SK-N-SH treated with all-trans-retinoic acid at 6 μM for 48 hours (cell line): Measurements from ENCODE around the gene PRKCE.

ENCODE experiments used
- ATAC-seq: fragments of 200-7000 bp; cut with Tn5 transposase; 3 replicates; pipeline ENCODE4 v1.9.1; 2020; ENCODE audit warnings: mild to moderate bottlenecking, moderate library complexity
- ARNTL ChIP-seq: fragments of 450-650 bp; formaldehyde crosslinking; IDR thresholded peaks from 2 replicates; pipeline ENCODE4 v1.5.0; 2020; ENCODE audit warnings: low read depth, mild to moderate bottlenecking, moderate library complexity, borderline replicate concordance
- BACH2 ChIP-seq: fragments of 250-450 bp; sonication (Bioruptor Pico); IDR thresholded peaks from 2 replicates; pipeline ENCODE4 v1.9.0; 2021; ENCODE audit warnings: mild to moderate bottlenecking, borderline replicate concordance
- CSDC2 ChIP-seq: fragments of 250-450 bp; sonication (Bioruptor Pico); IDR thresholded peaks from 2 replicates; pipeline ENCODE4 v1.5.0; 2020; ENCODE audit warnings: mild to moderate bottlenecking, moderate library complexity
- ESRRG ChIP-seq: fragments of 250-450 bp; sonication (Bioruptor Pico); IDR thresholded peaks from 2 replicates; pipeline ENCODE4 v1.6.1; 2021; ENCODE audit warnings: mild to moderate bottlenecking
- GLIS3 ChIP-seq: fragments of 250-450 bp; sonication (Bioruptor Pico); IDR thresholded peaks from 2 replicates; pipeline ENCODE4 v1.5.0; 2020; ENCODE audit warnings: mild to moderate bottlenecking, moderate library complexity
- OSR1 ChIP-seq: fragments of 250-450 bp; sonication (Bioruptor Pico); IDR thresholded peaks from 2 replicates; pipeline ENCODE4 v1.8.0; 2022; ENCODE audit warnings: moderate library complexity, mild to moderate bottlenecking, inconsistent platforms
- PATZ1 ChIP-seq: fragments of 250-450 bp; sonication (Bioruptor Pico); IDR thresholded peaks from 2 replicates; pipeline ENCODE4 v1.8.0; 2020; ENCODE audit warnings: mild to moderate bottlenecking, moderate library complexity, borderline replicate concordance
- RARB ChIP-seq: fragments of 250-450 bp; sonication (Bioruptor Pico); IDR thresholded peaks from 2 replicates; pipeline ENCODE4 v1.8.0; 2021; ENCODE audit warnings: mild to moderate bottlenecking, moderate library complexity
- SNAI2 ChIP-seq: fragments of 250-450 bp; sonication (Bioruptor Pico); IDR thresholded peaks from 2 replicates; pipeline ENCODE4 v1.5.0; 2020; ENCODE audit warnings: mild to moderate bottlenecking, moderate library complexity
- TCF4 ChIP-seq: fragments of 250-450 bp; sonication (Bioruptor Pico); IDR thresholded peaks from 2 replicates; pipeline ENCODE4 v1.8.0; 2021; ENCODE audit warnings: mild to moderate bottlenecking, moderate library complexity, borderline replicate concordance
- ZC3H10 ChIP-seq: fragments of 250-450 bp; sonication (Bioruptor Pico); IDR thresholded peaks from 2 replicates; pipeline ENCODE4 v1.5.1; 2021; ENCODE audit warnings: mild to moderate bottlenecking, moderate library complexity
- ZFP3 ChIP-seq: fragments of 250-450 bp; sonication (Bioruptor Pico); IDR thresholded peaks from 2 replicates; pipeline ENCODE4 v1.5.0; 2020; ENCODE audit warnings: mild to moderate bottlenecking, moderate library complexity
- ZNF70 ChIP-seq: fragments of 450-650 bp; formaldehyde crosslinking; IDR thresholded peaks from 2 replicates; pipeline ENCODE4 v1.5.0; 2020; ENCODE audit warnings: mild to moderate bottlenecking, moderate library complexity
- TF ChIP-seq, protein P1 (sequence below): fragments of 250-450 bp; sonication (Bioruptor Pico); IDR thresholded peaks from 2 replicates; pipeline ENCODE4 v1.5.1; 2020; ENCODE audit warnings: low read depth, mild to moderate bottlenecking, moderate library complexity
- TF ChIP-seq, protein P2 (sequence below): fragments of 250-450 bp; sonication (Bioruptor Pico); IDR thresholded peaks from 2 replicates; pipeline ENCODE4 v1.5.0; 2020; ENCODE audit warnings: mild to moderate bottlenecking, moderate library complexity
- TF ChIP-seq, protein P3 (sequence below): fragments of 250-450 bp; sonication (Bioruptor Pico); IDR thresholded peaks from 2 replicates; pipeline ENCODE4 v1.5.1; 2021; ENCODE audit warnings: mild to moderate bottlenecking, moderate library complexity

PRKCE gene

GRCh38 chr2:45834372-45834771 is 182.9 kb downstream of the PRKCE start:
- ATAC-seq: no peak
- TF ChIP-seq, protein P1, sequence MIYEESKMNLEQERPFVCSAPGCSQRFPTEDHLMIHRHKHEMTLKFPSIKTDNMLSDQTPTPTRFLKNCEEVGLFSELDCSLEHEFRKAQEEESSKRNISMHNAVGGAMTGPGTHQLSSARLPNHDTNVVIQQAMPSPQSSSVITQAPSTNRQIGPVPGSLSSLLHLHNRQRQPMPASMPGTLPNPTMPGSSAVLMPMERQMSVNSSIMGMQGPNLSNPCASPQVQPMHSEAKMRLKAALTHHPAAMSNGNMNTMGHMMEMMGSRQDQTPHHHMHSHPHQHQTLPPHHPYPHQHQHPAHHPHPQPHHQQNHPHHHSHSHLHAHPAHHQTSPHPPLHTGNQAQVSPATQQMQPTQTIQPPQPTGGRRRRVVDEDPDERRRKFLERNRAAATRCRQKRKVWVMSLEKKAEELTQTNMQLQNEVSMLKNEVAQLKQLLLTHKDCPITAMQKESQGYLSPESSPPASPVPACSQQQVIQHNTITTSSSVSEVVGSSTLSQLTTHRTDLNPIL (CRISPR knock-in tag): no peak
- TF ChIP-seq CSDC2 (no peak), TCF4 (CRISPR knock-in tag) (no peak), OSR1 (CRISPR knock-in tag) (no peak), ZFP3 (CRISPR knock-in tag) (no peak), GLIS3 (CRISPR knock-in tag) (no peak), ZNF70 (CRISPR knock-in tag) (no peak)
- TF ChIP-seq, protein P2, sequence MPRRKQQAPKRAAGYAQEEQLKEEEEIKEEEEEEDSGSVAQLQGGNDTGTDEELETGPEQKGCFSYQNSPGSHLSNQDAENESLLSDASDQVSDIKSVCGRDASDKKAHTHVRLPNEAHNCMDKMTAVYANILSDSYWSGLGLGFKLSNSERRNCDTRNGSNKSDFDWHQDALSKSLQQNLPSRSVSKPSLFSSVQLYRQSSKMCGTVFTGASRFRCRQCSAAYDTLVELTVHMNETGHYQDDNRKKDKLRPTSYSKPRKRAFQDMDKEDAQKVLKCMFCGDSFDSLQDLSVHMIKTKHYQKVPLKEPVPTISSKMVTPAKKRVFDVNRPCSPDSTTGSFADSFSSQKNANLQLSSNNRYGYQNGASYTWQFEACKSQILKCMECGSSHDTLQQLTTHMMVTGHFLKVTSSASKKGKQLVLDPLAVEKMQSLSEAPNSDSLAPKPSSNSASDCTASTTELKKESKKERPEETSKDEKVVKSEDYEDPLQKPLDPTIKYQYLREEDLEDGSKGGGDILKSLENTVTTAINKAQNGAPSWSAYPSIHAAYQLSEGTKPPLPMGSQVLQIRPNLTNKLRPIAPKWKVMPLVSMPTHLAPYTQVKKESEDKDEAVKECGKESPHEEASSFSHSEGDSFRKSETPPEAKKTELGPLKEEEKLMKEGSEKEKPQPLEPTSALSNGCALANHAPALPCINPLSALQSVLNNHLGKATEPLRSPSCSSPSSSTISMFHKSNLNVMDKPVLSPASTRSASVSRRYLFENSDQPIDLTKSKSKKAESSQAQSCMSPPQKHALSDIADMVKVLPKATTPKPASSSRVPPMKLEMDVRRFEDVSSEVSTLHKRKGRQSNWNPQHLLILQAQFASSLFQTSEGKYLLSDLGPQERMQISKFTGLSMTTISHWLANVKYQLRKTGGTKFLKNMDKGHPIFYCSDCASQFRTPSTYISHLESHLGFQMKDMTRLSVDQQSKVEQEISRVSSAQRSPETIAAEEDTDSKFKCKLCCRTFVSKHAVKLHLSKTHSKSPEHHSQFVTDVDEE (CRISPR knock-in tag): no peak
- TF ChIP-seq, protein P3, sequence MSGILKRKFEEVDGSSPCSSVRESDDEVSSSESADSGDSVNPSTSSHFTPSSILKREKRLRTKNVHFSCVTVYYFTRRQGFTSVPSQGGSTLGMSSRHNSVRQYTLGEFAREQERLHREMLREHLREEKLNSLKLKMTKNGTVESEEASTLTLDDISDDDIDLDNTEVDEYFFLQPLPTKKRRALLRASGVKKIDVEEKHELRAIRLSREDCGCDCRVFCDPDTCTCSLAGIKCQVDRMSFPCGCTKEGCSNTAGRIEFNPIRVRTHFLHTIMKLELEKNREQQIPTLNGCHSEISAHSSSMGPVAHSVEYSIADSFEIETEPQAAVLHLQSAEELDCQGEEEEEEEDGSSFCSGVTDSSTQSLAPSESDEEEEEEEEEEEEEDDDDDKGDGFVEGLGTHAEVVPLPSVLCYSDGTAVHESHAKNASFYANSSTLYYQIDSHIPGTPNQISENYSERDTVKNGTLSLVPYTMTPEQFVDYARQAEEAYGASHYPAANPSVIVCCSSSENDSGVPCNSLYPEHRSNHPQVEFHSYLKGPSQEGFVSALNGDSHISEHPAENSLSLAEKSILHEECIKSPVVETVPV (CRISPR knock-in tag): no peak

DNA sequence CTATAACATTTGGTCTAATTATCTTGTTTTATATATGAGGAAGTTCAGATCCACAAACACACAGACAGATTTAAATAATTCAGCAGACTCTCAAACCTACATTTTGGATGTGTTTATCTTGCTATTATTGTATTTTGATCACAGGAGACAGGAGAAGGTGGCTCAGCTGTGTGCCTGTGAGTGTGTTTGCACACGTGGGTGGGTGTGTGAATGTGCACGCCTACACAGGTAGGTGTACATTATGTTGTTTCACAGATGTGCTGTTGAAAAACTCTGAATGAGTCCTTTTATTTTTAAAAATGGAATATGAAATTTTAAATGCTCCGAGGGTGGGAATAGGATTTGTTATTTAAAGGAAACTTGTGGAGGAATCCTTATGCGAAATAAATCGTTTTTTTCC is 183.4 kb downstream of the PRKCE start:
- TF ChIP-seq GLIS3 (CRISPR knock-in tag) (no peak), PATZ1 (no peak), RARB (CRISPR knock-in tag) (no peak), ESRRG (CRISPR knock-in tag) (no peak), ARNTL (no peak), ZC3H10 (CRISPR knock-in tag) (no peak), ZNF70 (CRISPR knock-in tag) (no peak)
- TF ChIP-seq, protein P3 (CRISPR knock-in tag): no peak
- TF ChIP-seq, protein P1 (CRISPR knock-in tag): no peak
- no peak for ATAC-seq

- TF ChIP-seq BACH2 (CRISPR knock-in tag) (no peak), SNAI2 (CRISPR knock-in tag) (no peak), OSR1 (CRISPR knock-in tag) (no peak)
- no peak for ATAC-seq
These were observed 184.8 kb downstream of the PRKCE start for GRCh38 chr2:45836316-45836715.

DNA sequence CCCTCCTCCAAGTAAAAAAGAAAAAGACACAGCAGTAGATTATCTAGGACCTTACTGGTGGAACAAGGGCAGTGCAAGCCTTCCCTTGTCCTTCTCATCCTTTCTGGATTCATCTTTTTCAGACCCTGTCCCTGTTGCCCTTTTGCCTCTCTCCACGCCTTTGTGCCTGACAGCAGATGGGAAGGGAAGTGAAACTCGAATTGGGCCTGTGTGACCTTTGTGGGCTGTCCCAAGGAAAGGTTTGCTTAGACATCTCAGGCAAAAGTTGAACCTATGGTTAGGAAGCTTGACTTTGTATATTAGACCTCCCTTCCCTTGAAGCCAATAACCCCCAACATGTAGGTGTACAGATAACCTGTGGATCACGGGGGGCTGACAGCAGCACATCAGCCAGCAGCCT is 185.3 kb downstream of the PRKCE start:
- TF ChIP-seq TCF4 (CRISPR knock-in tag) (no peak), RARB (CRISPR knock-in tag) (no peak)
- TF ChIP-seq, all 23 proteins: peak for 0
- no peak for ATAC-seq
